AG04449 (cell line): Measurements from ENCODE around the gene GPATCH2L.

Experiments
- CTCF ChIA-PET: fragments of 350-600 bp; formaldehyde crosslinking; extraction: SDS; loops from one replicate; lab custom pipeline; 2021; ENCODE audit warnings: antibody characterized with exemption; lab: Yijun Ruan, JAX
- POLR2A ChIA-PET: fragments of 400-600, 350-600 bp; formaldehyde crosslinking; extraction: SDS; loops from one replicate; lab custom pipeline; 2020; ENCODE audit warnings: antibody characterized with exemption, inconsistent platforms; lab: Yijun Ruan, JAX
- DNase-seq: peaks from one replicate; pipeline ENCODE4 v3.0.0-alpha.2; 2010; ENCODE audit warnings: low read depth, low spot score
- H3K4me3 ChIP-seq: 2 replicates; pipeline ENCODE4 v1.5.1; 2011; ENCODE audit warnings: low read depth, mild to moderate bottlenecking, control low read depth, low read length
- CTCF ChIP-seq: IDR thresholded peaks from one replicate; pipeline ENCODE4 v1.5.1; 2011; ENCODE audit warnings: mild to moderate bottlenecking, moderate library complexity, low read length, control low read depth, inconsistent platforms; ENCODE audit not compliant: insufficient read depth; ENCODE audit errors: missing control alignments

The GPATCH2L gene

GRCh38 chr14:76146976-76147375, 4.7 kb upstream of the GPATCH2L start:
- ChIA-PET POLR2A (no interaction called here), CTCF (no interaction called here)
- H3K4me3 ChIP-seq: no peak overlapping the region

GRCh38 chr14:76149196-76149595, 2.5 kb upstream of the GPATCH2L start:
- no peak for DNase-seq
- CTCF ChIA-PET: interaction anchor here (0.8 kb wide), 1 partner anchor 204 kb away, joined by 3 read pairs; no protein-coding TSS in a partner anchor
- H3K4me3 ChIP-seq: no peak overlapping the region
- POLR2A ChIA-PET: no interaction called here
- no peak for TF ChIP-seq CTCF

More at GRCh38 chr14:76146976-76147375, 4.7 kb upstream of the GPATCH2L start:
- no peak for DNase-seq
- no peak for TF ChIP-seq CTCF

- ChIA-PET POLR2A (no interaction called here), CTCF (interaction anchor here (0.7 to 1.0 kb wide), 4 partner anchors 65 to 441 kb away, joined by 3 read pairs; no protein-coding TSS in a partner anchor)
- H3K4me3 ChIP-seq: peak overlapping the region; percentile 98
- TF ChIP-seq CTCF: no peak
- peak; percentile 53 for DNase-seq
These were observed 585 bp downstream of the GPATCH2L start for GRCh38 chr14:76152333-76152681.

DNA sequence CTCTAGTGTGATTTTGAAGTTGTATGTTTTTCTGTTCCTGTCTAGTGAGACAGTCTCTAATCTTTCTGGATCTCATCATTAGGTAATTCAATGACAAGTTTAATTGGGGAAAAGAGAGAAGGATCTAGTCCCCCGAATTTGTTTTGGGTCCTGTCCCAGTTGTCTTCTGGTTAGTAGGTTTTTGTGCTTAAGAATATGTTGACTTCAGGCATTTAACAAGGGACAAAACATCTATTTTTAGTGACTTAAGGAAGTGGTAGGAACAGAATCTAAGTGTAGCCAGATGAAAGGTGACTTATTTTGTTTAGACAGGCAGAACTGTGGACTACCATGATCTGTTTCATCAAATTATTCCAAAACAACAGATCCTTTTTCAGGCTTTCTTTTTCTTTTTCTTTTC, 2.2 kb downstream of the GPATCH2L start:
- ChIA-PET POLR2A (no interaction called here), CTCF (no interaction called here)
- TF ChIP-seq CTCF: no peak
- H3K4me3 ChIP-seq: no peak overlapping the region
- DNase-seq: no peak

DNA sequence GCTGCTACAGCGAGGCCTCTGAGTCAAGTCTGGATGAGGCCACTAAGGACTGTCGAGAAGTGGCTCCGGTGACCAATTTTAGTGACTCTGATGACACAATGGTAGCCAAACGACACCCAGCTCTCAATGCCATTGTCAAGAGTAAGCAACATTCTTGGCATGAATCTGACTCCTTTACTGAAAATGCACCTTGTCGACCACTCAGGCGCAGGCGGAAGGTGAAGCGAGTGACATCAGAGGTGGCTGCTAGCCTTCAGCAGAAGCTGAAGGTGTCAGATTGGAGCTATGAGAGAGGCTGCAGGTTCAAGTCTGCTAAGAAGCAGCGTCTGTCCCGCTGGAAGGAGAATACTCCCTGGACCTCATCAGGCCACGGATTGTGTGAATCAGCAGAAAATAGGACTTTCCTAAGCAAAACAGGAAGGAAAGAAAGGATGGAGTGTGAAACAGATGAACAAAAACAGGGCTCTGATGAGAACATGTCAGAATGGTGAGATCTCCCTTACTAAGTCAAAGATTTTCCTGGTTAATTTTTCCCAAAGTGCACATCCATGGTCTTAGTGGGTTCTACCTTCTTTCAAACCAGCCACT, 2.9 kb downstream of the GPATCH2L start:
- POLR2A ChIA-PET: no interaction called here
- no peak for TF ChIP-seq CTCF
- no peak overlapping the region for H3K4me3 ChIP-seq
- CTCF ChIA-PET: interaction anchor here (0.9 kb wide), 1 partner anchor 27 kb away, joined by 3 read pairs; no protein-coding TSS in a partner anchor
- DNase-seq: no peak

GRCh38 chr14:76163668-76164363, 12.1 kb downstream of the GPATCH2L start:
- ChIA-PET POLR2A (no interaction called here), CTCF (interaction anchor here (0.9 kb wide), 1 partner anchor 113 kb away, joined by 3 read pairs; no protein-coding TSS in a partner anchor)
- TF ChIP-seq CTCF: no peak
- no peak for DNase-seq
- no peak overlapping the region for H3K4me3 ChIP-seq
